ENCODE results near the gene ITLN2. TPM values are rescaled to one million over a fixed set of nuclear protein-coding genes. Genes with fewer than 3 reads are reported as not detected.

The ITLN2 gene
- total and polyA plus RNA-seq, 2 of the 8 experiments (the other 6 are each of a cell fraction or from before 2014, with no cell fraction given): 4.7 to 6.3 TPM

GRCh38 chr1:160924791-160925651, 29.6 kb downstream of the ITLN2 start (continued):
- TF ChIP-seq, protein P1, sequence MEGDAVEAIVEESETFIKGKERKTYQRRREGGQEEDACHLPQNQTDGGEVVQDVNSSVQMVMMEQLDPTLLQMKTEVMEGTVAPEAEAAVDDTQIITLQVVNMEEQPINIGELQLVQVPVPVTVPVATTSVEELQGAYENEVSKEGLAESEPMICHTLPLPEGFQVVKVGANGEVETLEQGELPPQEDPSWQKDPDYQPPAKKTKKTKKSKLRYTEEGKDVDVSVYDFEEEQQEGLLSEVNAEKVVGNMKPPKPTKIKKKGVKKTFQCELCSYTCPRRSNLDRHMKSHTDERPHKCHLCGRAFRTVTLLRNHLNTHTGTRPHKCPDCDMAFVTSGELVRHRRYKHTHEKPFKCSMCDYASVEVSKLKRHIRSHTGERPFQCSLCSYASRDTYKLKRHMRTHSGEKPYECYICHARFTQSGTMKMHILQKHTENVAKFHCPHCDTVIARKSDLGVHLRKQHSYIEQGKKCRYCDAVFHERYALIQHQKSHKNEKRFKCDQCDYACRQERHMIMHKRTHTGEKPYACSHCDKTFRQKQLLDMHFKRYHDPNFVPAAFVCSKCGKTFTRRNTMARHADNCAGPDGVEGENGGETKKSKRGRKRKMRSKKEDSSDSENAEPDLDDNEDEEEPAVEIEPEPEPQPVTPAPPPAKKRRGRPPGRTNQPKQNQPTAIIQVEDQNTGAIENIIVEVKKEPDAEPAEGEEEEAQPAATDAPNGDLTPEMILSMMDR (IDR thresholded peaks at IDR 0.05; ENCODE audit: control extremely low read depth in 1 of 3, insufficient read depth in 1 of 3, low read depth in 1 of 3, low read length in 3 of 3): no peak
- no peak for TF ChIP-seq ATF3 (IDR thresholded peaks at IDR 0.05; ENCODE audit: insufficient read depth, low read depth, low read length)
- no peak for TF ChIP-seq SIX5 (IDR thresholded peaks at IDR 0.05; ENCODE audit: low read depth, low read length)
- TF ChIP-seq JUND (IDR thresholded peaks at IDR 0.05; ENCODE audit: low read length): no peak
- TF ChIP-seq BRCA1 (IDR thresholded peaks at IDR 0.05; ENCODE audit: low read depth, low read length): no peak
- no peak for TF ChIP-seq NRF1 (IDR thresholded peaks at IDR 0.05; ENCODE audit: low read depth, low read length)
- no peak for TF ChIP-seq CHD1 (IDR thresholded peaks at IDR 0.05; ENCODE audit: low read depth, low read length)
- no peak for TF ChIP-seq MAFK (IDR thresholded peaks at IDR 0.05; ENCODE audit: low read depth, low read length)
- TF ChIP-seq, protein P2, sequence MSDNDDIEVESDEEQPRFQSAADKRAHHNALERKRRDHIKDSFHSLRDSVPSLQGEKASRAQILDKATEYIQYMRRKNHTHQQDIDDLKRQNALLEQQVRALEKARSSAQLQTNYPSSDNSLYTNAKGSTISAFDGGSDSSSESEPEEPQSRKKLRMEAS (IDR thresholded peaks at IDR 0.05): no peak
- no peak for TF ChIP-seq POU5F1 (IDR thresholded peaks at IDR 0.05; ENCODE audit: low read depth, low read length)

Data from H1 (cell line).